RWPE1 (cell line): ENCODE results near the gene PAPSS2.

Source experiments
- CTCF ChIA-PET: fragments of 350-600 bp; sonication (Branson Sonifier 250); formaldehyde crosslinking; extraction: SDS; loops from one replicate; lab custom pipeline; 2021; lab: Yijun Ruan, JAX
- POLR2A ChIA-PET: fragments of 400-600 bp; formaldehyde crosslinking; extraction: SDS; loops from one replicate; lab custom pipeline; 2020; ENCODE audit warnings: antibody characterized with exemption; ENCODE audit not compliant: low non-redundant PET; lab: Yijun Ruan, JAX
- DNase-seq: peaks from one replicate; pipeline ENCODE4 v3.0.0; 2012; ENCODE audit warnings: low spot score
- H3K27ac ChIP-seq: fragments of 450-650 bp; 2 replicates; pipeline ENCODE4 v1.5.1; 2017
- TF ChIP-seq, protein P1 (sequence below): fragments of 450-650 bp; conservative IDR thresholded peaks from 2 replicates; pipeline ENCODE4 v1.5.1; 2017; ENCODE audit warnings: low read depth, mild to moderate bottlenecking

PAPSS2 gene

DNA sequence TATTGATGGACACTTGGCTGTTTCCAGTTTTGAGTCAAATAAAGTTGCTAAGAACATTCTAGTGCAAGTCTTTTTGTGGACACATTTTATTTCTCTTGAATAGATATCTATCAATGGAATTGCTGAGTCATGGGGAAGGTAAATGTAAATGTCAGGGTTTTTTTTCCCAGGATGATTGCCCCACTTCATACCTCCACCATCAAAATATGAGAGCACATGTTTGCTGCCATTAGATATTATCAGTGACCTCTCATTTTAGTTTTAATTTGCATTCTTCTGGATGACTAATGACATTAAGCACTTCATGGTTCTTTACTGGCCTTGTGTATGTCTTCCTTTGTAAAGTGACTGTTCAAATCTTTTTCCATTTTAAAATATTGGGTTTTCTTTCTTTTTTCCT, 45.7 kb downstream of the PAPSS2 start:
- DNase-seq: peak; percentile 19
- ChIA-PET CTCF (no interaction called here), POLR2A (no interaction called here)
- no peak overlapping the region for H3K27ac ChIP-seq
- TF ChIP-seq, protein P1, sequence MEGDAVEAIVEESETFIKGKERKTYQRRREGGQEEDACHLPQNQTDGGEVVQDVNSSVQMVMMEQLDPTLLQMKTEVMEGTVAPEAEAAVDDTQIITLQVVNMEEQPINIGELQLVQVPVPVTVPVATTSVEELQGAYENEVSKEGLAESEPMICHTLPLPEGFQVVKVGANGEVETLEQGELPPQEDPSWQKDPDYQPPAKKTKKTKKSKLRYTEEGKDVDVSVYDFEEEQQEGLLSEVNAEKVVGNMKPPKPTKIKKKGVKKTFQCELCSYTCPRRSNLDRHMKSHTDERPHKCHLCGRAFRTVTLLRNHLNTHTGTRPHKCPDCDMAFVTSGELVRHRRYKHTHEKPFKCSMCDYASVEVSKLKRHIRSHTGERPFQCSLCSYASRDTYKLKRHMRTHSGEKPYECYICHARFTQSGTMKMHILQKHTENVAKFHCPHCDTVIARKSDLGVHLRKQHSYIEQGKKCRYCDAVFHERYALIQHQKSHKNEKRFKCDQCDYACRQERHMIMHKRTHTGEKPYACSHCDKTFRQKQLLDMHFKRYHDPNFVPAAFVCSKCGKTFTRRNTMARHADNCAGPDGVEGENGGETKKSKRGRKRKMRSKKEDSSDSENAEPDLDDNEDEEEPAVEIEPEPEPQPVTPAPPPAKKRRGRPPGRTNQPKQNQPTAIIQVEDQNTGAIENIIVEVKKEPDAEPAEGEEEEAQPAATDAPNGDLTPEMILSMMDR: no peak

DNA sequence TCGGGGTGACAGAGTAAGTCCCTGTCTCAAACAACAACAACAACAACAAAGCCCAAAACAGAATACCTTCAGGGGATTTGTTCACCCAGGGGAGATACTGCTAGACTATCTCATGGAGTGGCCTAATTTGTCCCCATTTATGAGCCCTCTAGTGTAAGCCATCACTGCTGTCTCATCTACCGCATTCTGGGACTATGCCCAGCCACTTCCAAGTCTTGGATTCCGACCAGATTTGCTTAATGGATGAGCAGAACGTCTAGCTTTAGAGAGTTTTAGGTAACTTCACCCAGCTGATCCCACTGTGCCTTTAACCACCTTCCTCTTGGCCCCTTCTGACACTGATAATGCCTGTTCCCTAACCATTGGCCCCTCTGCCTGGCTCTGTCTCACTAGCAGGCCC, 47.1 kb downstream of the PAPSS2 start:
- no peak overlapping the region for H3K27ac ChIP-seq
- TF ChIP-seq, protein P1: no peak
- POLR2A ChIA-PET: no interaction called here
- CTCF ChIA-PET: no interaction called here
- no peak for DNase-seq

DNA sequence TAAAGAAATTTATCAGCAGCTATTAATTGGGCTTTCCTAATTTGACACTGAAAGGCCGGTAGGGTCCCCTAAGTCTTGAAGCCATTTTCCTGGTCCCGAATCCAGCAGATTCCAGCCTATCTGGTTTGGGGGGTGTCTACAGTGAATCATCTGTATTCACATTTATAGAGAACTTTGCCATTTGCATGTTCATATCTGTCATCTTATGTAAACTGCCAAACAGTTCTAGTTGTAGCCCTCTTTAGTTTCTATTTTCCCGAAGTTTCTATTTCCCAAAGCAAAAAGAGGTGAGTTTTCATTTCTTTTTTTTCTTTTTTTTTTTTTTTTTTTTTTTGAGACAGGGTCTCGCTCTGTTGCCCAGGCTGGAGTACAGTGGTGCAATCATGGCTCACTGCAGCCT, 47.6 kb downstream of the PAPSS2 start:
- ChIA-PET CTCF (no interaction called here), POLR2A (no interaction called here)
- TF ChIP-seq, protein P1: no peak
- no peak overlapping the region for H3K27ac ChIP-seq
- no peak for DNase-seq

- POLR2A ChIA-PET: no interaction called here
- CTCF ChIA-PET: interaction anchor here (0.6 to 1.5 kb wide), 4 partner anchors 9 to 181 kb away, joined by 3 to 4 read pairs (median 3); no protein-coding TSS in a partner anchor
- TF ChIP-seq, protein P1: no peak
- H3K27ac ChIP-seq: no peak overlapping the region
- no peak for DNase-seq
Observed at GRCh38 chr10:87712913-87713616, 53.4 kb downstream of the PAPSS2 start.

GRCh38 chr10:87713707-87714106, 54.0 kb downstream of the PAPSS2 start:
- CTCF ChIA-PET: interaction anchor here (1.5 kb wide), 1 partner anchor 181 kb away, joined by 3 read pairs; no protein-coding TSS in a partner anchor
- DNase-seq: no peak
- POLR2A ChIA-PET: no interaction called here
- TF ChIP-seq, protein P1: no peak
- H3K27ac ChIP-seq: no peak overlapping the region

GRCh38 chr10:87715552-87716347, 56.1 kb downstream of the PAPSS2 start:
- TF ChIP-seq, protein P1: no peak
- ChIA-PET CTCF (interaction anchor here (0.6 to 0.7 kb wide), 2 partner anchors 76 to 363 kb away, joined by 3 to 5 read pairs; no protein-coding TSS in a partner anchor), POLR2A (no interaction called here)
- H3K27ac ChIP-seq: no peak overlapping the region
- DNase-seq: no peak
